NCI-H2081 (cell line): ENCODE results near the gene ADAT1.

Experiments
- DNase-seq, 2 experiments: peaks; one replicate each; lab custom pipeline; 2025; lab: John Stamatoyannopoulos, UW

ADAT1 gene

GRCh38 chr16:75622761-75623605 is at the start of gene ADAT1:
ADAT1 (minus strand) TSS chr16:75623281; CDS start chr16:75620799, 2,482 bp downstream.
- peak; percentile 90 to 97 for DNase-seq

- no peak for DNase-seq
Measured at GRCh38 chr16:75667503-75667902, 44.4 kb upstream of the ADAT1 start.

- DNase-seq = no peak
Measured at GRCh38 chr16:75660726-75661302, 37.7 kb upstream of the ADAT1 start.

DNA sequence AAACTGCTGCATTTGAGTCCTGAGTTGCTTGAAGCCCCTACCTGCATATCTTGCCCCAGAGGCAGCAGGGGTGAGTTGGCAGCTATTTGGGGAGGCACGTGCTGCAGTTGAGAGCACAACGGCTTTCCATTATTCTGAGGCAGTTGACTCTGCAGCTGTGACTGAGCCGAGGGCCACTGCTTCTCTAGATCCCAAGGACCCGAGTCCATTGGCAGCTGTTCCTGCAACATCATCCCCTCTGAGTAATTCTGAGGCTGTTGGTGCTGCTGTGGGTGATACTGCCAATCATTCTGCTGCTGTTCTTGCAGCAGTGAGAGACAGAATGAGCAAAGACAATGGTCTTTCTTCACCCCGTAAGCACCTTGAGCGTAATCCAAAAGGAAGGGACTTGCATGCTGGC is 37.2 kb upstream of the ADAT1 start:
- no peak for DNase-seq

- no peak for DNase-seq
Measured at GRCh38 chr16:75658175-75658574, 35.1 kb upstream of the ADAT1 start.

DNA sequence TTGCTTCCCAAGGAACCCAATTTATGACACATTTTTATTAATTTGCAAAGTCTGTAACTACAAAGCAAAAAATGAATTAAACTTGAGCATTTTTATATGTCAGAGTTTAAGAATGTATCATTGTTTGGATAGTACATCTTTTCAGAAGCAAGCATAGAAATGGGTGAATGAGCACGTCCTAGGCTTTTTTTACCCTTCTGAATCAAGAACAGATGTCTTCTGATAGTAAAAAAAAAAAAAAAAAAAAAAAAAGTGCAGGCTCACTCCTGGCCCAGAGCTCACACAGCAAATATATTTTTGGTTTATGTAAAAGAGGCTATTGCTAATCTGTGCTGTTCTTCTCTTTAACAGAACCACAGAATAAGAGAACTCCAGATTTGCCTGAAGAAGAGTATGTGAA is 30.8 kb upstream of the ADAT1 start:
- DNase-seq = no peak

DNA sequence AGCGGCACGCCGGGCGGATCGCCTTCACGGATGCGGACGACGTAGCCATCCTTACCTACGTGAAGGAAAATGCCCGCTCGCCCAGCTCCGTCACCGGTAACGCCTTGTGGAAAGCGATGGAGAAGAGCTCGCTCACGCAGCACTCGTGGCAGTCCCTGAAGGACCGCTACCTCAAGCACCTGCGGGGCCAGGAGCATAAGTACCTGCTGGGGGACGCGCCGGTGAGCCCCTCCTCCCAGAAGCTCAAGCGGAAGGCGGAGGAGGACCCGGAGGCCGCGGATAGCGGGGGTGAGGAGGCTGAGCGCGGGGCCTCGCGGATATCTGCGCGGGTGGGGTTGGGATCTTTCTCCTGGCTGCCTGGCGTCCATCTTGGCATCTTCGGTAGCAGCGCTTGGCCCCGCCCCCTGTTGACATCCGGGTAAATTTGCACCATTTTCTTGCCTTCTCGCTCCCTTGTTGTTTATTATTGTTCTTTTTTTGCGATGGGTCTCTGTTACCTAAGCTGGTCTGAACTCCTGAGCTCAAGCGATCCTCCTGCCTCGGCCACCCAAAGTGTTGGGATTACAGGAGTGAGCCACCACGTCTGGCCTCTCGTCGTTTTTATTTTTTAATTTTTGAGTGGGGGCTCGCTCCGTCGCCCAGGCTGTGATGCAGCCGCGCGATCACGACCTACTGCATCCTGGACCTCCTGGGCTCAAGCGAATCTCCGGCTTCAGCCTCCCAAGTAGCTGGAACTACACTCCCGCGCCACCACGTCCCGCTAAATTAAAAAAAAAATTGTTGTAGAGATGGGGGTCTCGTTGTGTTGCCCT is 25.4 kb upstream of the ADAT1 start:
- DNase-seq = peak; percentile 47 to 69

- DNase-seq = peak; percentile 77 to 92
Measured at GRCh38 chr16:75647492-75648264, 24.6 kb upstream of the ADAT1 start, which contains the start of the genes KARS1 and TERF2IP. KARS1 (minus strand) TSS chr16:75647665; CDS start chr16:75647639, 26 bp downstream. TERF2IP (plus strand) TSS chr16:75647773; CDS start chr16:75647883, 110 bp downstream.

DNA sequence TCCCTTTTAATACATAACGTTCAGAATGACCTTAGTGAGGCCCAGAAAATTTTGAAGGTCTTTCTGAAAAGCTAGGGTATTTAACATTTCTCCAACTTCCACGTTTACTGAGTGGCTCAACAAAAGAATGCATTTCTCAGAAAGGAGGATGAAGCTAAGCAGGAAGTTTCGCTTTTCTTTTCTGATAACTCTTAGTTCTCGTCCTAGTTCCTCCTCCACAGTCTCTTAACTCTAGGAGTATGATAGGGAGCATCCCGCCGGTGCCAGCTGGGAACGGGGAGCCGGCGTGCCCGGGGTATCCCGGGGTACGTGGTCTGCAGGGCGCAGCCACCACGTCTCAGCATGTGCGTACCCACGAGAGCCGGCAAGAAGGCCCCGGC is 24.0 kb upstream of the ADAT1 start:
- DNase-seq = no peak

- no peak for DNase-seq
Measured at GRCh38 chr16:75644240-75645012, 21.3 kb upstream of the ADAT1 start.

- DNase-seq = no peak
Measured at GRCh38 chr16:75640598-75640997, 17.5 kb upstream of the ADAT1 start.

DNA sequence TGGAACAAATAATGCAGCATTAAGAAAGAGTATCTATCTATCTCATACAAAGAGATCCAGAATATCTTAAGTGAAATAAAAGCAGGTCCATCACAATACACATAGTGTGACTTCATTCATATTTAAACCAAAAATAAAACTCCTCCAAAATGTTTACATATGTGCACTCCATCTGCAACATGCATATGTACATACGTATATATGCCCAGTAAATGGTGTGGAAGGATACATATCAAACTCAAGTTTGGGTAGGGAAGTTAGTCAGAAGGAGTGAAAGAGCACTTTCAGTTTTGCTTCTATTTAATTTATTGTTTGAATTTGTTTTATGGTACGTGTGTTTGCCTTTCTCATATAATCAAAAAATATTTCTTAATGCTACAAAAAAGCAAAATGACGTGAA is 12.0 kb upstream of the ADAT1 start:
- no peak for DNase-seq

DNA sequence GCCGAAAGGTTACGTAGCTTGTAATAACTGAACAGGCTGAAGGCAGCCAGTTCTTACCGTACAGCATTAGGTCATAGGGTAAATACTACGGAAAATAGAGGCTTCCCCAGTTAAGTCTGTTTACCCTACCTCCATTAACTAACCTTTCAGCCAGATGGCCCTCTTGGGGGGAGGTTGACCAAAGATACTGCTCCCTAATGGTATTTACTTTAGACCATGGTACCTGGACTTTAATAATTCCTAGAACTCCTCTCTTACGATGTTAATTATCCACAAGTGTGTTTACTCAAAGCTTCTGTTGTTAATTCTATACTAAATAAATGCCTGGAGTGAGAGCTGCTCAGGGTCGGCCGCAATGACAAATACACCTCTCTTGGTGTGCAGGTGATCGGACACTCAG is 9.8 kb upstream of the ADAT1 start:
- DNase-seq = peak in 1 of 2 experiments; percentile 25

DNA sequence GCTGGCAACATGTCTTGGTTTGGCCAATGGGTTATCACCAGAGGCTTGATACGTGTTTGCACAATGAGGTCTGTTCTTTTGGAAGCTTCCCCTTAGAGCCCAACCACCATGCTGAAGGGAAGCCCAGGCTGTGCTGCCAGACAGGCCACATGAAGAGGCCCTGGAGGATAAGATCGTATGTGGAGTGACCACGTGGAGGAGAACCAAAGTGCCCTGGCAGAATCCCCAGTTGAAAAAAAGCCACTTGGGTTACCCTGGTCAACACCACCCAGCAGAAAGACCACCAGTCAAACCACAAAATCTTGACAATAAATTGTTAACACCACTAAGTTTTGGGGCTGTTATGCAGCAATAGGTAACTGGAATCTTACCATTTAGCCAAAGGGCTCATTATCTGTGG is 7.0 kb upstream of the ADAT1 start:
- DNase-seq = no peak

GRCh38 chr16:75629132-75629531 is 6.1 kb upstream of the ADAT1 start:
- DNase-seq = no peak

DNA sequence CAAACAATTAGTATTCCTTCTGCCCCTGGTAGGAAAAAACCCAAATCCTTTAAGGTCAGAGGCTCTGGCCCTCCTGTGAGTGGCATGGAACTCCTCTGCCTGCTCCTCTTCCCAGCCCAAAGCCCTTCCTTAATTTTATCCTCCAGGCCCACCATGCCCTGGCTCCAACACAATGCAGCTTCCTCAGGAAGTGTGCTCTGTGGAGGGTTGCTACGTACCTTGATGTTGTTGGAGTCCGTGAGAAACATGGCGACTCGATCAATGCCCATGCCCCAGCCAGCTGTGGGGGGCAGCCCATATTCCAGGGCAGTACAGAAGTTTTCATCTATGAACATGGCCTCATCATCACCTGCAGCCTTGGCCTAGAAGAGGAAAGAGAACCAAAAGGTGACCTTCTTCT is 5.3 kb upstream of the ADAT1 start:
- DNase-seq = no peak

DNA sequence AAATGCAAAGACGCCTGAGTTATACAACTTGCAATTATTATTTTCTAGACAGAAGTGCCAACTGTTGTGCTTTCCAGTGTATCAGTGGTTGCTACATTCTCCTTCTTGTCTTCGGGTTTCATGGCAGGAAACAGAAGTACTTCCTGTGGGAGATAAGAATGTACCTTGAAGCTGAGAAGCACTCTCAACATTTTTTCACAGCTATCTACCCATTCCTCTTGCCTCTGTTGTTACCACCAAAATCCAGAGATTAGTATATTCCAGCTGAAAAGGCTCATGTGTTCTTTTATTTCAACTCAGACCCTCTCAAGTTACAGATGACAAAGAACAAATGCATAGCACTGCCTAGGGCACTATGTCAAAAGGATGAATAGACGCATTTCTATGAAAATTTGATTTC is 4.8 kb upstream of the ADAT1 start:
- DNase-seq = no peak

DNA sequence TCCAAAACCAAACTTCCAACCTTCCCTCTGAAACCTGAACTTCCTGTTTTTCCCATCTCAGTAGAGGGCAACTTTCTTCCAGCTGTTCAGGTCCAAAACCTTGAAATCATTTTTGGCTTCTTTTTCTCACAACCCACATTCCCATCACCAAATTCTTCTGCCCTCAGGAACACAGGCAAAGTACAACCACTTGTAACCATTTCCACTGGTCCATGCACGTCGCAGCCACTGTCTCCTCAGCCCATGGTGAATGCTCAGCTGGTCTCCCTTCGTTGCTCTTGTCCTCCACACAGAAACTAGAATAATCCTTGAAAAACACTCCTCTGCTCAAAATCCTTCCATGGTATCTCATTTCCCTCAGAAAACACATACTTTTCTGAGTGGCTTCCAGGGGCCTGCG is 3.7 kb upstream of the ADAT1 start:
- no peak for DNase-seq

DNA sequence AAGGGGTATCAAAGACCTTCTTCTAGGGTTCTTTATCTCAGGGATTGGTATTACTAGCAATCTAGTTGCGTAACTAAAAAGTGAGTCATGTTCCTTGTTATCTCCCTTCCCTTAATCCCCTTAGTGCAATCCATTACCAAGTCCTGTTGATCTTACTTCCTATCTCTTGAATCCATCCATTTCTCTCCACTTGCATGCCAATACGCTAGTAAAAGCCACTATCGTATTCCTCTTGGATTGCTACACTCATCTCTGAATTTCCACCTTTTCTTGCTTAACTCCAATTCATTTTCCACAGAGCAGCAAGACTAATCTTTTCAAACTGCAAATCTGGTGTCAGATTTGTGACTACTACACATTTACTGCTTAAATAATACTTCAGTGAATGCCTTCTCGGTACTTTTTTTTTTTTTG is 1.8 kb upstream of the ADAT1 start:
- no peak for DNase-seq

- peak in 1 of 2 experiments; percentile 12 for DNase-seq
Measured at GRCh38 chr16:75621170-75621477, 2.0 kb downstream of the ADAT1 start.
